Trophoblast cell (in vitro differentiated cells and primary cell): Measurements from ENCODE around the gene HAGHL.

ENCODE experiments used
- DNase-seq, 2 donors: peaks; one replicate each; pipeline ENCODE4 v3.0.0-alpha.2; 2016
- H2AFZ ChIP-seq: 2 replicates; pipeline ENCODE4 v1.6.1; 2013; ENCODE audit warnings: low read length, moderate library complexity, mild to moderate bottlenecking; ENCODE audit not compliant: insufficient read depth, poor library complexity
- H2AK5ac ChIP-seq: 2 replicates; pipeline ENCODE4 v1.6.1; 2013; ENCODE audit warnings: mild to moderate bottlenecking, low read length
- H2BK120ac ChIP-seq: 2 replicates; pipeline ENCODE4 v1.6.1; 2013; ENCODE audit warnings: low read length, mild to moderate bottlenecking, moderate library complexity; ENCODE audit not compliant: insufficient read depth, poor library complexity
- H2BK12ac ChIP-seq: 2 replicates; pipeline ENCODE4 v1.6.1; 2013; ENCODE audit warnings: mild to moderate bottlenecking, low read length, moderate library complexity
- H2BK5ac ChIP-seq: 2 replicates; pipeline ENCODE4 v1.6.1; 2013; ENCODE audit warnings: low read length, low read depth, moderate library complexity, mild to moderate bottlenecking; ENCODE audit not compliant: poor library complexity
- H3K14ac ChIP-seq: 2 replicates; pipeline ENCODE4 v1.6.1; 2013; ENCODE audit warnings: mild to moderate bottlenecking, low read length
- H3K18ac ChIP-seq: 2 replicates; pipeline ENCODE4 v1.6.1; 2013; ENCODE audit warnings: mild to moderate bottlenecking, low read length
- H3K23ac ChIP-seq: 2 replicates; pipeline ENCODE4 v1.6.1; 2013; ENCODE audit warnings: low read length
- H3K27ac ChIP-seq: 2 replicates; pipeline ENCODE4 v1.5.1; 2013; ENCODE audit warnings: low read depth, mild to moderate bottlenecking, inconsistent platforms, low read length, moderate library complexity
- H3K27me3 ChIP-seq: 2 replicates; pipeline ENCODE4 v1.6.1; 2013; ENCODE audit warnings: inconsistent platforms, mild to moderate bottlenecking, low read length, moderate library complexity; ENCODE audit not compliant: insufficient read depth
- H3K36me3 ChIP-seq, 2 experiments: 1 replicate in 1 of 2; 2 replicates in 1 of 2; pipeline ENCODE4 v1.6.1; 2013; ENCODE audit warnings: low read length in 2 of 2, mild to moderate bottlenecking in 2 of 2, moderate library complexity in 1 of 2; ENCODE audit not compliant: insufficient read depth in 2 of 2, control insufficient read depth in 1 of 2
- H3K4ac ChIP-seq: 2 replicates; pipeline ENCODE4 v1.6.1; 2013; ENCODE audit warnings: low read depth, mild to moderate bottlenecking, low read length, moderate library complexity
- H3K4me1 ChIP-seq, 2 experiments: 1 replicate in 1 of 2; 2 replicates in 1 of 2; pipeline ENCODE4 v1.6.1; 2013; ENCODE audit warnings: low read length in 2 of 2, mild to moderate bottlenecking in 2 of 2, moderate library complexity in 1 of 2; ENCODE audit not compliant: insufficient read depth in 2 of 2, control insufficient read depth in 1 of 2
- H3K4me2 ChIP-seq: 2 replicates; pipeline ENCODE4 v1.6.1; 2013; ENCODE audit warnings: inconsistent platforms, mild to moderate bottlenecking, low read length, moderate library complexity
- H3K4me3 ChIP-seq: 2 replicates; pipeline ENCODE4 v1.5.1; 2013; ENCODE audit warnings: mild to moderate bottlenecking, low read depth, low read length, inconsistent platforms
- H3K79me1 ChIP-seq: one replicate; pipeline ENCODE4 v1.6.1; 2013; ENCODE audit warnings: low read length
- H3K79me2 ChIP-seq: 2 replicates; pipeline ENCODE4 v1.6.1; 2013; ENCODE audit warnings: low read length, mild to moderate bottlenecking; ENCODE audit not compliant: control insufficient read depth, insufficient read depth, poor library complexity
- H3K9ac ChIP-seq: 2 replicates; pipeline ENCODE4 v1.6.1; 2013; ENCODE audit warnings: mild to moderate bottlenecking, low read length
- H3K9me3 ChIP-seq: 2 replicates; pipeline ENCODE4 v1.6.1; 2013; ENCODE audit warnings: low read depth, mild to moderate bottlenecking, control low read depth, inconsistent platforms, low read length; ENCODE audit not compliant: insufficient read depth
- H4K12ac ChIP-seq: 2 replicates; pipeline ENCODE4 v1.6.1; 2013; ENCODE audit warnings: low read depth, mild to moderate bottlenecking, low read length, moderate library complexity
- H4K8ac ChIP-seq: 2 replicates; pipeline ENCODE4 v1.6.1; 2013; ENCODE audit warnings: low read depth, mild to moderate bottlenecking, low read length, moderate library complexity
- H4K91ac ChIP-seq: one replicate; pipeline ENCODE4 v1.6.1; 2013; ENCODE audit warnings: low read depth, mild to moderate bottlenecking, low read length, moderate library complexity
- WGBS: extraction: QIAGEN DNeasy Blood & Tissue Kit; methylation state at CpG from one replicate; pipeline ENCODE4 v1.1.7; 2013; ENCODE audit warnings: missing lambda C conversion rate; ENCODE audit not compliant: insufficient read length, insufficient coverage; ENCODE audit errors: extremely low coverage; 5-methylcytosine and 5-hydroxymethylcytosine counted together

The HAGHL gene

DNA sequence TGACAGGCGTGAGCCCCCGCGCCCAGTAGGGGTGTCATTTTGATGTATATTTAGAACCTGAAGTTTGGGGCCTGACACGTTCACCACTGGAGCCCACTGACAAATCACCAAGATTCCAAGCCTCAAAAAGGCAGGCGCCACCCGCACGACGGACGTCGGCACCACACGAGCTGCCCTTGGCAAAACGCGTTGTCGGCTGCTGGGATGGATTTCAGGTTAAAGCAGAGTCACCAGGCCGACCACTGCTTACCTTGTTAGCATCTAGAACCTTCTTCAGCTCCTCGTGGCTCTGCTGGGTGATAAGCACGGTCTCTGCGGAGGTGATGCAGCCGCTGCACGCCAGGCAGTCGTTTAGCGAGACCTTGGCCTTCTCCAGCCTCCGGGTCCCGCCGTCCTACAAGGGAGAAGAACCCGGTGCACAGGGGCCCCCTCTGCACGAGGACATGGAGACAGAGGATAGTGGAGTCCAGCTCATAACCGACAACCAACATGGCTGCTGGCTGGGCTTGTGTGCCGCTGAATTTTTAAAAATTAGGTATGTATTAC lies 10.1 kb downstream of the HAGHL start:
- no peak overlapping the region for H4K8ac ChIP-seq
- H3K9ac ChIP-seq, result no peak overlapping the region
- no peak for DNase-seq
- H3K4me3 ChIP-seq, result no peak overlapping the region
- peaks cover 43 to 51% of the 10 kb centered on the region in 2 experiments for H3K36me3 ChIP-seq
- H2AFZ ChIP-seq, result no peak overlapping the region
- no peak overlapping the region for H3K4ac ChIP-seq
- no peak overlapping the region for H2BK12ac ChIP-seq
- peaks cover 8% of the 10 kb centered on the region for H3K79me1 ChIP-seq
- H3K14ac ChIP-seq, result no peak overlapping the region
- no CpG with 5 or more reads among the region's 29 CpGs for WGBS
- peaks cover 0 to 9% of the 10 kb centered on the region in 2 experiments for H3K4me1 ChIP-seq
- H3K27me3 ChIP-seq, result no peaks in the 10 kb centered on the region
- H3K23ac ChIP-seq, result no peak overlapping the region
- H3K4me2 ChIP-seq, result no peak overlapping the region
- no peak overlapping the region for H4K91ac ChIP-seq
- no peak overlapping the region for H2BK5ac ChIP-seq
- no peak overlapping the region for H2AK5ac ChIP-seq
- H3K27ac ChIP-seq, result no peak overlapping the region
- peaks cover 7% of the 10 kb centered on the region for H3K79me2 ChIP-seq
- no peaks in the 10 kb centered on the region for H3K9me3 ChIP-seq
- no peak overlapping the region for H4K12ac ChIP-seq
- no peak overlapping the region for H3K18ac ChIP-seq
- H2BK120ac ChIP-seq, result no peak overlapping the region

DNA sequence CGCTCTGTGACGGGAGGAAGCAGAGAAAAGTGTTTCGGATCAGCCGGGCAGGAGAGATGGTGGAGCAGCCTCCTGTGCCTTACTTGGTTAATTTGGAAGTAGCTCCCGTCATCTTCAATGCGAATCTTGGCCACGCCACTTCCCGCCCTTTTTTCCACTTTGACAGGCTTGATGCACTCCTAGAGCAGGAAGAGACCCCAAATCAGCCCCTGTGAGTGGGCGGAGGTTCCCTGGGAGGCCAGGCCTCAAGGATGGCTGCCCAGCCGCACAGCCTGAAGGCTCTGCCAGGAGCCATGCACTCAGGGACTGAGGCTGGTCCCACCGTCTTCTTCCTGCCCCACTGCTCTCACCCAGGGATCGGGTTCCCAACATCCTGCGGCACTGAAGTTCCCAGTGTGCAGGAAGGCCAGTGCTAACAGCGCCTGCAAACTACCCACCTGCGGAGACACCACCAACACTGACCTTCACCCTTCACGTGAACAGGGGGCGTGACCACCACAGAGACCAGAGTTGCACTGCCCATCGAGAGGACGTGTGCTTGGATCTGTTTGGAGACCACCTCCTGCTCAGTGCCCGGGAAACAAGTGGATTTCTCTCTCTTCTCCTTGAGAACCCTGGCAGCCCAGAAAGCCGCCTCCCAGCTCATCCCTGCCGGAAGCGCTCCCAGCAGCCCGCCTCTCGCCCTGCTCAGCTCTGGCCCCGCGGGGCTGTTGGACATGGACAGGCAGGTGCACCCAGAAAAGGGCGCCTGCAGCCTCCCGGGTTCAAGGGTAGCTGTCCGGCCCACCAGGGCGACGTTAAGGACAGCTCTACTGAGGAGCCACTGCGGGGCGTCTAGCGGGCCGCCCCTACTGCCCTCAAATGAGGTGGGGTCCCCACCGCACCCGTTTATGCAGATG lies 12.9 kb downstream of the HAGHL start:
- H3K4me3 ChIP-seq, result peak overlapping the region; percentile 87

DNA sequence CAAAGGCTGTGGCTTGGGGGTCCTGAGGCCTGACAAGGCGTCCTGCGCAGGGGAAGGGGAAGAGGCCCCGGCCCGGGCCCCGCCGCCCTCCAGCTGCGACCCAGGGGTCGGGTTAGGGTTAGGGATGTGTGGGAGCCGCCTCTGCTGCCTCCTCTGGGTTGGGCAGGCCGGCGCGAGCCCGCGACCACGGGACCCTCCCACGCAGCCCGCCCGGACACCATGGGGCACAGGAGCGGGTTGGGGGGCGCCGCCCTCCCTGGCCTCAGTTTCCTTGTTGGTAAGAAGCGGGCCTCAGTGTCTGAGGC lies 13.5 kb downstream of the HAGHL start:
- no peaks in the 10 kb centered on the region for H3K27me3 ChIP-seq
- DNase-seq, result no peak
- WGBS, result no CpG with 5 or more reads among the region's 22 CpGs

More for the DNA sequence above, 12.9 kb downstream of the HAGHL start:
- Histone ChIP-seq H2BK12ac (no peak overlapping the region), H2BK5ac (no peak overlapping the region), H3K27me3 (no peaks in the 10 kb centered on the region), H3K79me2 (peaks cover 7% of the 10 kb centered on the region), H3K79me1 (peaks cover 8% of the 10 kb centered on the region), H3K27ac (no peak overlapping the region), H2BK120ac (peak overlapping the region; percentile 52), H4K12ac (peak overlapping the region; percentile 81), H3K14ac (peak overlapping the region; percentile 84), H2AFZ (peak overlapping the region; percentile 62), H4K8ac (peak overlapping the region; percentile 91), H3K23ac (no peak overlapping the region), H3K36me3 (peaks cover 23 to 25% of the 10 kb centered on the region in 2 experiments), H4K91ac (peak overlapping the region; percentile 90), H3K4me2 (peak overlapping the region; percentile 96), H3K9ac (peak overlapping the region; percentile 72), H3K18ac (peak overlapping the region; percentile 62), H2AK5ac (peak overlapping the region; percentile 66), H3K4me1 (peaks cover 0 to 9% of the 10 kb centered on the region in 2 experiments), H3K4ac (peak overlapping the region; percentile 77), H3K9me3 (no peaks in the 10 kb centered on the region)
- DNase-seq, result no peak
- no CpG with 5 or more reads among the region's 38 CpGs for WGBS

DNA sequence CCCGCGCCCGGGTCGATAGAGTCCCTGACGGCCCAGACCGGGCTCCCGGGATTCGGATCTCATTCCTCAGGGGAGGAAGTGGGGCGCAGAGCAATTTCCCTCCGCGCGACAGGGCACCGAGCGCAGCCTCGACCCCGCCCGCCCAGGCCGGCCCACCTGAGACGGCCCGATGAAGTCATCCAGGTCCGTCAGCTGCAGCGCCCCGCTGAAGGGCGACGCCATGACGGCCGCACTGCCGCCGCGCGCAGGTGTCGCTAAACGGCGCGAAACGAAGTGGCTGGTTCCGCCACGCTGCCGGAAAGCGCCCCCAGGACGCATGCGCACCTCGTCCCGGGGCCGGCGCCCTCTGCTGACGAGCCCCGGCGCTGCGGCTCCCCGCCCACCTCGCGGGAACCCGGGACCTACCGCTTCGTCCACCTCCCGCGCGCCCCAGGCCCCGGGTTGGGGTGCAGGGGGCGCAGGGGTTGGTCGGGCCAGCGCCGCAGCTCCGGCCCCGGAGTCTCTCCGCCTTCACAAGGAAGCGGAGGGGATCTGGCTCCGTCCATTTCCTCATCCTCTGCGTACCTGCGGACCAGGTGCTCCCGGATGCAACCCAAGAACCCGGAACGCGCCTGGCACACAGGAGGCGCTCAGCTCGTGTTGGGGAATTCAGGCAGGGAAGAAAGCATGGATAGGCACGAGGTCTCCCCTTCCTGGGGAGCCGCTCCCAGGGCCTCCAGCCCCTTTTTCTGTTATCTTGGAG lies 14.0 kb downstream of the HAGHL start, which contains the start of gene CIAO3:
Gene CIAO3, minus strand, starts transcription at position 234 of the 742 bp plus-strand sequence. Its CDS starts 12 bp downstream, at position 222.
- no peak within 1 kb of the TSS for H2BK12ac ChIP-seq
- no peaks in the 10 kb centered on the region for H3K27me3 ChIP-seq
- H2AK5ac ChIP-seq, result peak within 1 kb of the TSS; percentile 66
- peak within 1 kb of the TSS; percentile 62 for H3K18ac ChIP-seq
- peak within 1 kb of the TSS; percentile 77 for H3K4ac ChIP-seq
- H2AFZ ChIP-seq, result peak within 1 kb of the TSS; percentile 73
- H4K8ac ChIP-seq, result peak within 1 kb of the TSS; percentile 91
- H3K79me2 ChIP-seq, result peaks cover 7% of the 10 kb centered on the region
- H3K14ac ChIP-seq, result peak within 1 kb of the TSS; percentile 84
- H3K23ac ChIP-seq, result no peak within 1 kb of the TSS
- H2BK5ac ChIP-seq, result peak within 1 kb of the TSS; percentile 44
- peak; percentile 82 to 94 for DNase-seq
- H3K79me1 ChIP-seq, result peaks cover 8% of the 10 kb centered on the region
- H3K4me1 ChIP-seq, result peaks cover 0 to 9% of the 10 kb centered on the region in 2 experiments
- H4K12ac ChIP-seq, result peak within 1 kb of the TSS; percentile 81
- H3K4me2 ChIP-seq, result peak within 1 kb of the TSS; percentile 96
- H3K27ac ChIP-seq, result peak within 1 kb of the TSS; percentile 5
- WGBS, result no CpG with 5 or more reads among the region's 79 CpGs
- peak within 1 kb of the TSS; percentile 87 for H3K4me3 ChIP-seq
- H3K36me3 ChIP-seq, result peaks cover 13 to 15% of the 10 kb centered on the region in 2 experiments
- no peaks in the 10 kb centered on the region for H3K9me3 ChIP-seq
- H2BK120ac ChIP-seq, result peak within 1 kb of the TSS; percentile 52
- peak within 1 kb of the TSS; percentile 90 for H4K91ac ChIP-seq
- H3K9ac ChIP-seq, result peak within 1 kb of the TSS; percentile 86

More for the DNA sequence above, 13.5 kb downstream of the HAGHL start:
- H4K12ac ChIP-seq, result peak overlapping the region; percentile 81
- H3K23ac ChIP-seq, result no peak overlapping the region
- H3K4me3 ChIP-seq, result peak overlapping the region; percentile 87
- H2AK5ac ChIP-seq, result peak overlapping the region; percentile 66
- peak overlapping the region; percentile 62 for H3K18ac ChIP-seq
- H3K14ac ChIP-seq, result peak overlapping the region; percentile 84
- peak overlapping the region; percentile 5 for H3K27ac ChIP-seq
- H3K79me2 ChIP-seq, result peaks cover 7% of the 10 kb centered on the region
- peak overlapping the region; percentile 44 for H2BK5ac ChIP-seq
- H4K91ac ChIP-seq, result peak overlapping the region; percentile 90
- peak overlapping the region; percentile 62 for H2AFZ ChIP-seq
- peak overlapping the region; percentile 72 for H3K9ac ChIP-seq
- peak overlapping the region; percentile 91 for H4K8ac ChIP-seq
- H3K36me3 ChIP-seq, result peaks cover 18 to 20% of the 10 kb centered on the region in 2 experiments
- peak overlapping the region; percentile 77 for H3K4ac ChIP-seq
- peaks cover 8% of the 10 kb centered on the region for H3K79me1 ChIP-seq
- peak overlapping the region; percentile 52 for H2BK120ac ChIP-seq
- H3K4me1 ChIP-seq, result peaks cover 0 to 9% of the 10 kb centered on the region in 2 experiments
- H3K4me2 ChIP-seq, result peak overlapping the region; percentile 96
- no peak overlapping the region for H2BK12ac ChIP-seq
- H3K9me3 ChIP-seq, result no peaks in the 10 kb centered on the region
